ENCODE data around the gene CCR5AS.

Gene CCR5AS

GRCh38 chr3:46401579-46401978 is 5.3 kb downstream of the CCR5AS start:
- no peaks in the 10 kb centered on the region for H3K27me3 ChIP-seq (ENCODE audit: insufficient read depth, insufficient read length)
- TF ChIP-seq ZNF274 (IDR thresholded peaks at IDR 0.05; ENCODE audit: low read depth, low read length) (no peak), SUZ12 (IDR thresholded peaks at IDR 0.05; ENCODE audit: extremely low read depth, insufficient read depth, insufficient read length) (no peak), YY1 (IDR thresholded peaks at IDR 0.05; ENCODE audit: insufficient read depth, insufficient read length) (no peak)

GRCh38 chr3:46400846-46401245 is 6.0 kb downstream of the CCR5AS start:
- Histone ChIP-seq H3K9me3 (ENCODE audit: insufficient read depth, low read length) (no peaks in the 10 kb centered on the region), H3K9ac (ENCODE audit: insufficient read length, low read depth) (no peak overlapping the region), H3K4me3 (ENCODE audit: insufficient read length, low read depth) (no peak overlapping the region), H3K27me3 (ENCODE audit: insufficient read depth, insufficient read length) (no peaks in the 10 kb centered on the region), H3K4me1 (ENCODE audit: insufficient read depth, insufficient read length) (peaks cover 4% of the 10 kb centered on the region), H3K36me3 (ENCODE audit: insufficient read depth, insufficient read length, low read length) (no peaks in the 10 kb centered on the region)
- no peak for DNase-seq (ENCODE audit: low read depth, low spot score)
- TF ChIP-seq SUZ12 (IDR thresholded peaks at IDR 0.05; ENCODE audit: extremely low read depth, insufficient read depth, insufficient read length) (no peak), YY1 (IDR thresholded peaks at IDR 0.05; ENCODE audit: insufficient read depth, insufficient read length) (no peak), ZNF274 (IDR thresholded peaks at IDR 0.05; ENCODE audit: low read depth, low read length) (no peak)

More at GRCh38 chr3:46401579-46401978, 5.3 kb downstream of the CCR5AS start:
- peaks cover 4% of the 10 kb centered on the region for H3K4me1 ChIP-seq (ENCODE audit: insufficient read depth, insufficient read length)
- no peaks in the 10 kb centered on the region for H3K9me3 ChIP-seq (ENCODE audit: insufficient read depth, low read length)
- no peaks in the 10 kb centered on the region for H3K36me3 ChIP-seq (ENCODE audit: insufficient read depth, insufficient read length, low read length)
- H3K4me3 ChIP-seq (ENCODE audit: insufficient read length, low read depth), result no peak overlapping the region
- no peak for DNase-seq (ENCODE audit: low read depth, low spot score)
- no peak overlapping the region for H3K9ac ChIP-seq (ENCODE audit: insufficient read length, low read depth)

- Histone ChIP-seq H3K36me3 (ENCODE audit: insufficient read depth, insufficient read length, low read length) (no peaks in the 10 kb centered on the region), H3K27me3 (ENCODE audit: insufficient read depth, insufficient read length) (no peaks in the 10 kb centered on the region), H3K9ac (ENCODE audit: insufficient read length, low read depth) (no peak overlapping the region), H3K4me1 (ENCODE audit: insufficient read depth, insufficient read length) (peaks cover under 1% of the 10 kb centered on the region), H3K4me3 (ENCODE audit: insufficient read length, low read depth) (no peak overlapping the region), H3K9me3 (ENCODE audit: insufficient read depth, low read length) (no peaks in the 10 kb centered on the region)
- TF ChIP-seq YY1 (IDR thresholded peaks at IDR 0.05; ENCODE audit: insufficient read depth, insufficient read length), result no peak
- no peak for TF ChIP-seq ZNF274 (IDR thresholded peaks at IDR 0.05; ENCODE audit: low read depth, low read length)
- TF ChIP-seq SUZ12 (IDR thresholded peaks at IDR 0.05; ENCODE audit: extremely low read depth, insufficient read depth, insufficient read length), result no peak
- DNase-seq (ENCODE audit: low read depth, low spot score), result no peak
These were observed 6.7 kb downstream of the CCR5AS start for GRCh38 chr3:46400000-46400734.

- H3K36me3 ChIP-seq (ENCODE audit: insufficient read depth, insufficient read length, low read length), result no peaks in the 10 kb centered on the region
- no peak for TF ChIP-seq ZNF274 (IDR thresholded peaks at IDR 0.05; ENCODE audit: low read depth, low read length)
- no peak for DNase-seq (ENCODE audit: low read depth, low spot score)
These were observed 7.3 kb downstream of the CCR5AS start for GRCh38 chr3:46399557-46399956.

GRCh38 chr3:46399098-46399497 is 7.8 kb downstream of the CCR5AS start:
- Histone ChIP-seq H3K9ac (ENCODE audit: insufficient read length, low read depth) (no peak overlapping the region), H3K36me3 (ENCODE audit: insufficient read depth, insufficient read length, low read length) (no peaks in the 10 kb centered on the region), H3K4me1 (ENCODE audit: insufficient read depth, insufficient read length) (no peaks in the 10 kb centered on the region), H3K4me3 (ENCODE audit: insufficient read length, low read depth) (no peak overlapping the region), H3K27me3 (ENCODE audit: insufficient read depth, insufficient read length) (no peaks in the 10 kb centered on the region), H3K9me3 (ENCODE audit: insufficient read depth, low read length) (no peaks in the 10 kb centered on the region)
- TF ChIP-seq YY1 (IDR thresholded peaks at IDR 0.05; ENCODE audit: insufficient read depth, insufficient read length) (no peak), SUZ12 (IDR thresholded peaks at IDR 0.05; ENCODE audit: extremely low read depth, insufficient read depth, insufficient read length) (no peak), ZNF274 (IDR thresholded peaks at IDR 0.05; ENCODE audit: low read depth, low read length) (no peak)
- no peak for DNase-seq (ENCODE audit: low read depth, low spot score)

More at GRCh38 chr3:46399557-46399956, 7.3 kb downstream of the CCR5AS start:
- Histone ChIP-seq H3K27me3 (ENCODE audit: insufficient read depth, insufficient read length) (no peaks in the 10 kb centered on the region), H3K9me3 (ENCODE audit: insufficient read depth, low read length) (no peaks in the 10 kb centered on the region), H3K4me1 (ENCODE audit: insufficient read depth, insufficient read length) (no peaks in the 10 kb centered on the region), H3K4me3 (ENCODE audit: insufficient read length, low read depth) (no peak overlapping the region), H3K9ac (ENCODE audit: insufficient read length, low read depth) (no peak overlapping the region)

GRCh38 chr3:46398186-46398955 is 8.5 kb downstream of the CCR5AS start:
- Histone ChIP-seq H3K4me3 (ENCODE audit: insufficient read length, low read depth) (no peak overlapping the region), H3K36me3 (ENCODE audit: insufficient read depth, insufficient read length, low read length) (no peaks in the 10 kb centered on the region), H3K9me3 (ENCODE audit: insufficient read depth, low read length) (no peaks in the 10 kb centered on the region), H3K9ac (ENCODE audit: insufficient read length, low read depth) (no peak overlapping the region), H3K27me3 (ENCODE audit: insufficient read depth, insufficient read length) (no peaks in the 10 kb centered on the region), H3K4me1 (ENCODE audit: insufficient read depth, insufficient read length) (no peaks in the 10 kb centered on the region)
- no peak for TF ChIP-seq SUZ12 (IDR thresholded peaks at IDR 0.05; ENCODE audit: extremely low read depth, insufficient read depth, insufficient read length)
- no peak for TF ChIP-seq YY1 (IDR thresholded peaks at IDR 0.05; ENCODE audit: insufficient read depth, insufficient read length)
- DNase-seq (ENCODE audit: low read depth, low spot score), result no peak

GRCh38 chr3:46397111-46397510 is 9.8 kb downstream of the CCR5AS start:
- Histone ChIP-seq H3K9ac (ENCODE audit: insufficient read length, low read depth) (no peak overlapping the region), H3K4me1 (ENCODE audit: insufficient read depth, insufficient read length) (peaks cover 2% of the 10 kb centered on the region), H3K4me3 (ENCODE audit: insufficient read length, low read depth) (no peak overlapping the region), H3K9me3 (ENCODE audit: insufficient read depth, low read length) (0 out of 2 replicates have a peak, but pooled peaks cover 6% of the 10 kb centered on the region), H3K36me3 (ENCODE audit: insufficient read depth, insufficient read length, low read length) (no peaks in the 10 kb centered on the region), H3K27me3 (ENCODE audit: insufficient read depth, insufficient read length) (no peaks in the 10 kb centered on the region)
- DNase-seq (ENCODE audit: low read depth, low spot score), result no peak
- TF ChIP-seq YY1 (IDR thresholded peaks at IDR 0.05; ENCODE audit: insufficient read depth, insufficient read length) (no peak), ZNF274 (IDR thresholded peaks at IDR 0.05; ENCODE audit: low read depth, low read length) (no peak), SUZ12 (IDR thresholded peaks at IDR 0.05; ENCODE audit: extremely low read depth, insufficient read depth, insufficient read length) (no peak)
